22Rv1 (cell line): Measurements from ENCODE around the gene SMO.

Source experiments
- H3K27ac ChIP-seq: fragments of 450-650 bp; 2 replicates; pipeline ENCODE4 v1.5.1; 2017
- CTCF ChIP-seq: fragments of 450-650 bp; IDR thresholded peaks from 2 replicates; pipeline ENCODE4 v1.5.1; 2017; ENCODE audit warnings: mild to moderate bottlenecking
- ZFX ChIP-seq: fragments of 450-650 bp; IDR thresholded peaks from 2 replicates; pipeline ENCODE4 v1.6.1; 2017; ENCODE audit warnings: antibody characterized with exemption, borderline replicate concordance

Gene SMO

GRCh38 chr7:129222064-129222463 is 33.6 kb downstream of the SMO start:
- H3K27ac ChIP-seq, result no peak overlapping the region
- no peak for TF ChIP-seq CTCF
- TF ChIP-seq ZFX, result no peak

- peak within 1 kb of the TSS; percentile 96 for H3K27ac ChIP-seq
- TF ChIP-seq ZFX (no peak), CTCF (no peak)
Measured at GRCh38 chr7:129224251-129225205, 36.1 kb downstream of the SMO start, which contains the start of gene AHCYL2. Gene AHCYL2 (plus strand): TSS chr7:129225030.

GRCh38 chr7:129225206-129225930 is 36.9 kb downstream of the SMO start:
- TF ChIP-seq ZFX, result no peak
- peak; percentile 14 for TF ChIP-seq CTCF
- peak overlapping the region; percentile 96 for H3K27ac ChIP-seq

GRCh38 chr7:129225931-129226572 is 37.6 kb downstream of the SMO start:
- H3K27ac ChIP-seq, result peak overlapping the region; percentile 96
- TF ChIP-seq ZFX, result no peak
- no peak for TF ChIP-seq CTCF

GRCh38 chr7:129227646-129228578 is 39.5 kb downstream of the SMO start:
- TF ChIP-seq ZFX, result no peak
- no peak for TF ChIP-seq CTCF
- H3K27ac ChIP-seq, result no peak overlapping the region

GRCh38 chr7:129228633-129229032 is 40.2 kb downstream of the SMO start:
- H3K27ac ChIP-seq, result no peak overlapping the region
- no peak for TF ChIP-seq CTCF
- no peak for TF ChIP-seq ZFX
